H9 (cell line): Measurements from ENCODE around the gene TENM3. TPM values are rescaled to one million over a fixed set of nuclear protein-coding genes. Genes with fewer than 3 reads are reported as not detected.

Source experiments
- DNase-seq: peaks from one replicate; pipeline ENCODE4 v3.0.0-alpha.2; 2017
- H2AFZ ChIP-seq: one replicate; pipeline ENCODE4 v1.6.1; 2013; ENCODE audit warnings: mild to moderate bottlenecking, low read length, control low read depth, moderate library complexity
- H2AK5ac ChIP-seq: 2 replicates; pipeline ENCODE4 v1.6.1; 2013; ENCODE audit warnings: low read length, control low read depth, mixed read lengths; ENCODE audit not compliant: insufficient read length
- H2BK120ac ChIP-seq: one replicate; pipeline ENCODE4 v1.6.1; 2013; ENCODE audit warnings: low read depth, mild to moderate bottlenecking, low read length, control low read depth, inconsistent platforms; ENCODE audit not compliant: poor library complexity, severe bottlenecking
- H2BK12ac ChIP-seq: 2 replicates; pipeline ENCODE4 v1.6.1; 2013; ENCODE audit warnings: low read length, control low read depth, mixed read lengths, low read depth; ENCODE audit not compliant: insufficient read length
- H2BK15ac ChIP-seq: 2 replicates; pipeline ENCODE4 v1.6.1; 2013; ENCODE audit warnings: low read depth, low read length, control low read depth
- H2BK20ac ChIP-seq: one replicate; pipeline ENCODE4 v1.6.1; 2013; ENCODE audit warnings: low read depth, mild to moderate bottlenecking, low read length, control low read depth, inconsistent platforms; ENCODE audit not compliant: poor library complexity, severe bottlenecking
- H2BK5ac ChIP-seq: 2 replicates; pipeline ENCODE4 v1.6.1; 2013; ENCODE audit warnings: low read length, control low read depth, mixed read lengths; ENCODE audit not compliant: insufficient read length
- H3K14ac ChIP-seq: 2 replicates; pipeline ENCODE4 v1.6.1; 2013; ENCODE audit warnings: low read length, control low read depth; ENCODE audit not compliant: insufficient read depth
- H3K18ac ChIP-seq: 2 replicates; pipeline ENCODE4 v1.6.1; 2013; ENCODE audit warnings: low read depth, mild to moderate bottlenecking, mixed read lengths, low read length, control low read depth; ENCODE audit not compliant: insufficient read length
- H3K23ac ChIP-seq: 2 replicates; pipeline ENCODE4 v1.6.1; 2013; ENCODE audit warnings: low read length, control low read depth, mixed read lengths, low read depth; ENCODE audit not compliant: insufficient read length
- H3K23me2 ChIP-seq: 2 replicates; pipeline ENCODE4 v1.6.1; 2013; ENCODE audit warnings: low read depth, mild to moderate bottlenecking, mixed read lengths, low read length, control low read depth; ENCODE audit not compliant: insufficient read length, poor library complexity, severe bottlenecking
- H3K27ac ChIP-seq: 2 replicates; pipeline ENCODE4 v1.5.1; 2013; ENCODE audit warnings: low read length, control low read depth, mixed read lengths, low read depth; ENCODE audit not compliant: insufficient read length
- H3K27me3 ChIP-seq: 2 replicates; pipeline ENCODE4 v1.6.1; 2013; ENCODE audit warnings: low read length, control low read depth, inconsistent platforms; ENCODE audit not compliant: insufficient read depth
- H3K4ac ChIP-seq: 2 replicates; pipeline ENCODE4 v1.6.1; 2013; ENCODE audit warnings: low read depth, mild to moderate bottlenecking, control low read depth, inconsistent platforms, low read length, moderate library complexity
- H3K4me1 ChIP-seq: 2 replicates; pipeline ENCODE4 v1.6.1; 2013; ENCODE audit warnings: low read length, control low read depth, inconsistent platforms; ENCODE audit not compliant: insufficient read depth
- H3K4me2 ChIP-seq: 2 replicates; pipeline ENCODE4 v1.6.1; 2013; ENCODE audit warnings: low read length, control low read depth, mixed read lengths; ENCODE audit not compliant: insufficient read length, insufficient read depth
- H3K56ac ChIP-seq: 2 replicates; pipeline ENCODE4 v1.6.1; 2013; ENCODE audit warnings: low read depth, mild to moderate bottlenecking, mixed read lengths, low read length, control low read depth; ENCODE audit not compliant: insufficient read length
- H3K79me1 ChIP-seq: 2 replicates; pipeline ENCODE4 v1.6.1; 2013; ENCODE audit warnings: low read depth, mild to moderate bottlenecking, moderate library complexity, low read length, control low read depth, inconsistent platforms; ENCODE audit not compliant: insufficient read depth, poor library complexity, severe bottlenecking
- H3K79me2 ChIP-seq: 2 replicates; pipeline ENCODE4 v1.6.1; 2013; ENCODE audit warnings: low read length, control low read depth, inconsistent platforms; ENCODE audit not compliant: insufficient read depth
- H3K9ac ChIP-seq: 2 replicates; pipeline ENCODE4 v1.6.1; 2013; ENCODE audit warnings: low read length, control low read depth, mixed read lengths; ENCODE audit not compliant: insufficient read length; ENCODE audit errors: extremely low read depth
- H3K9me3 ChIP-seq: one replicate; pipeline ENCODE4 v1.6.1; 2013; ENCODE audit warnings: low read depth, low read length, inconsistent platforms; ENCODE audit not compliant: control insufficient read depth
- H3T11ph ChIP-seq: one replicate; pipeline ENCODE4 v1.6.1; 2013; ENCODE audit warnings: mild to moderate bottlenecking, low read length, control low read depth, inconsistent platforms
- H4K20me1 ChIP-seq: one replicate; pipeline ENCODE4 v1.6.1; 2013; ENCODE audit not compliant: control insufficient read depth, insufficient read length, insufficient read depth
- H4K5ac ChIP-seq: 2 replicates; pipeline ENCODE4 v1.6.1; 2013; ENCODE audit warnings: low read depth, mild to moderate bottlenecking, mixed read lengths, low read length, control low read depth; ENCODE audit not compliant: insufficient read length
- H4K8ac ChIP-seq: replicated peaks from 2 replicates; pipeline ENCODE4 v1.6.1; 2013; ENCODE audit warnings: low read length, control low read depth, mixed read lengths, low read depth; ENCODE audit not compliant: insufficient read length
- H4K91ac ChIP-seq: 2 replicates; pipeline ENCODE4 v1.6.1; 2013; ENCODE audit warnings: low read depth, mild to moderate bottlenecking, moderate library complexity, mixed read lengths, low read length, control low read depth; ENCODE audit not compliant: insufficient read length
- H3K27ac Mint-ChIP-seq, 3 experiments: 2 replicates in 2 of 3; 3 replicates in 1 of 3; pipeline ENCODE4 v1.8.0; 2020 to 2021; ENCODE audit warnings: mixed read lengths in 3 of 3, mild to moderate bottlenecking in 1 of 3, moderate library complexity in 1 of 3
- H3K27me3 Mint-ChIP-seq: 2 replicates; pipeline ENCODE4 v1.8.0; 2021; ENCODE audit warnings: low read depth, mild to moderate bottlenecking, moderate library complexity, mixed read lengths
- H3K36me3 Mint-ChIP-seq, 3 experiments: 2 replicates in 2 of 3; 3 replicates in 1 of 3; pipeline ENCODE4 v1.8.0; 2020 to 2021; ENCODE audit warnings: low read depth in 3 of 3, mixed read lengths in 3 of 3; ENCODE audit not compliant: insufficient read depth in 1 of 3
- H3K4me1 Mint-ChIP-seq, 2 experiments: 2 replicates each; pipeline ENCODE4 v1.8.0; 2020; ENCODE audit warnings: mixed read lengths in 2 of 2
- H3K4me3 Mint-ChIP-seq, 2 experiments: 2 replicates in 1 of 2; 3 replicates in 1 of 2; pipeline ENCODE4 v1.8.0; 2020 to 2021; ENCODE audit warnings: mild to moderate bottlenecking in 2 of 2, mixed read lengths in 2 of 2, moderate library complexity in 1 of 2
- H3K9me3 Mint-ChIP-seq, 2 experiments: 2 replicates in 1 of 2; 3 replicates in 1 of 2; pipeline ENCODE4 v1.8.0; 2020; ENCODE audit warnings: mild to moderate bottlenecking in 2 of 2, mixed read lengths in 2 of 2, moderate library complexity in 1 of 2
- CTCF ChIP-seq: fragments of 200-600 bp; sonication (generic); conservative IDR thresholded peaks from 3 replicates; pipeline ENCODE4 v1.8.0; 2021; ENCODE audit warnings: antibody characterized with exemption, mild to moderate bottlenecking
- WGBS: extraction: QIAGEN DNeasy Blood & Tissue Kit; methylation state at CpG from one replicate; pipeline ENCODE4 v1.1.7; 2013; ENCODE audit warnings: missing lambda C conversion rate, low lambda C conversion rate, mixed read lengths; ENCODE audit not compliant: insufficient read length; ENCODE audit errors: extremely low coverage; 5-methylcytosine and 5-hydroxymethylcytosine counted together
- total RNA-seq: library from RNA; stranded (reverse); gene quantifications from 2 replicates; pipeline ENCODE4 v1.2.1, GENCODE V29; 2021

TENM3 gene
- total RNA-seq, 1 experiment from 2014 or later, result 49.6 TPM

- no peak for TF ChIP-seq CTCF
- H3K4me3 Mint-ChIP-seq, result no peak overlapping the region
- H3K9me3 ChIP-seq, result no peaks in the 10 kb centered on the region
- no peak overlapping the region for H3K4me2 ChIP-seq
- H2AFZ ChIP-seq, result no peak overlapping the region
- H2BK120ac ChIP-seq, result no peak overlapping the region
- H3K18ac ChIP-seq, result no peak overlapping the region
- no peak overlapping the region for H3K27ac Mint-ChIP-seq
- H4K5ac ChIP-seq, result no peak overlapping the region
- H3K4me1 Mint-ChIP-seq, result peaks cover 5 to 6% of the 10 kb centered on the region in 2 experiments; a peak in 2 of 4 replicates
- H3K9ac ChIP-seq, result no peak overlapping the region
- no peak overlapping the region for H2BK15ac ChIP-seq
- no peak overlapping the region for H3K27ac ChIP-seq
- no peak for DNase-seq
- no peak overlapping the region for H4K8ac ChIP-seq
- no peaks in the 10 kb centered on the region for H3K9me3 Mint-ChIP-seq
- no peak overlapping the region for H2BK12ac ChIP-seq
- H3K56ac ChIP-seq, result no peak overlapping the region
- no peaks in the 10 kb centered on the region for H4K20me1 ChIP-seq
- no peaks in the 10 kb centered on the region; the same call in 1 of the 2 replicates for H3K27me3 Mint-ChIP-seq
- no peak overlapping the region for H3K4ac ChIP-seq
- no CpG with 5 or more reads among the region's 1 CpG for WGBS
- H3K23me2 ChIP-seq, result no peaks in the 10 kb centered on the region
- H3K79me1 ChIP-seq, result no peaks in the 10 kb centered on the region
- H4K91ac ChIP-seq, result no peak overlapping the region
- H3T11ph ChIP-seq, result no peak overlapping the region
- no peaks in the 10 kb centered on the region for H3K4me1 ChIP-seq
- H3K27me3 ChIP-seq, result no peaks in the 10 kb centered on the region
- no peak overlapping the region for H2AK5ac ChIP-seq
- H2BK5ac ChIP-seq, result no peak overlapping the region
- H3K79me2 ChIP-seq, result no peaks in the 10 kb centered on the region
- H2BK20ac ChIP-seq, result no peak overlapping the region
- H3K14ac ChIP-seq, result no peak overlapping the region
- no peak overlapping the region for H3K23ac ChIP-seq
- H3K36me3 Mint-ChIP-seq, result peaks cover 0 to 4% (median 0%) of the 10 kb centered on the region in 3 experiments; a peak in 1 of 7 replicates
These were observed 189.6 kb downstream of the TENM3 start for GRCh38 chr4:182432819-182433218.
